IMR-90 (cell line): ENCODE results near the gene TRPM3.

Experiments
- BHLHE40 ChIP-seq: fragments of 150-350 bp; IDR thresholded peaks from 2 replicates; pipeline ENCODE4 v1.6.1; 2016; ENCODE audit warnings: mild to moderate bottlenecking, low read depth, low read length
- CEBPB ChIP-seq: IDR thresholded peaks from 2 replicates; pipeline ENCODE4 v1.6.1; 2012; ENCODE audit warnings: low read depth, low read length, improper control_type of control experiment
- ELK1 ChIP-seq: fragments of 150-350 bp; IDR thresholded peaks from 2 replicates; pipeline ENCODE4 v1.6.1; 2016; ENCODE audit warnings: low read depth, mild to moderate bottlenecking, low read length, moderate library complexity, borderline replicate concordance
- MAZ ChIP-seq: IDR thresholded peaks from 2 replicates; pipeline ENCODE4 v1.6.1; 2012; ENCODE audit warnings: low read depth, mild to moderate bottlenecking, low read length, improper control_type of control experiment, moderate library complexity, borderline replicate concordance
- MXI1 ChIP-seq: IDR thresholded peaks from 2 replicates; pipeline ENCODE4 v1.6.1; 2012; ENCODE audit warnings: low read depth, mild to moderate bottlenecking, low read length, moderate library complexity, borderline replicate concordance
- NFE2L2 ChIP-seq: fragments of 150-350 bp; IDR thresholded peaks from 2 replicates; pipeline ENCODE4 v1.6.1; 2016; ENCODE audit warnings: low read depth, mild to moderate bottlenecking, low read length
- POLR2A ChIP-seq: IDR thresholded peaks from 2 replicates; pipeline ENCODE4 v1.6.1; 2012; ENCODE audit warnings: mild to moderate bottlenecking, low read depth, low read length
- RAD21 ChIP-seq: IDR thresholded peaks from 2 replicates; pipeline ENCODE4 v1.6.1; 2012; ENCODE audit warnings: low read length, improper control_type of control experiment
- RFX5 ChIP-seq: IDR thresholded peaks from 2 replicates; pipeline ENCODE4 v1.8.0; 2012; ENCODE audit warnings: low read depth, mild to moderate bottlenecking, low read length, moderate library complexity
- USF2 ChIP-seq: fragments of 150-350 bp; IDR thresholded peaks from 2 replicates; pipeline ENCODE4 v1.6.1; 2017; ENCODE audit warnings: mild to moderate bottlenecking, antibody characterized with exemption, low read length, low read depth
- TF ChIP-seq, protein P1 (sequence below): conservative IDR thresholded peaks from 2 replicates; pipeline ENCODE4 v1.5.1; 2012; ENCODE audit warnings: mild to moderate bottlenecking, low read depth, low read length, improper control_type of control experiment

DNA sequence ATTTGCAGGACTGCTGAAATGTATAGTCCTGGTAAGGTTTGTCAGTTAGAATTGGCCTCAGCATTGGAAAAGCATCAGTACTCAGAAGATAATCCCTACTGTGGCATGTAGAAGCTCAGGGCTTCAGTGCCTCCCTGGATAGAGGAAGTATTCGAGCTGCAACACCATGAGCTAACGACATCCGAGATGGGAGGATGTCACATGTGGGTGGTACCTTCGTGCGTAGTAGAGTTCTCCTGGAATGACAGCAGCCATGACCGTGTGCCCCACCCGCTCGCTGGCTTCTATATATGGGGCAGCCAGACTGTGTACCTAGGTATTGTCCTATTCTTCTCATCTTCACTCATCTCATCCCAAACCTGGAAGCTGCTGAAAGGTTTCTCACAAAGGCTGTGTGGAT lies 361.2 kb downstream of the TRPM3 start:
- TF ChIP-seq ELK1 (no peak), POLR2A (no peak), BHLHE40 (no peak), RAD21 (no peak), RFX5 (no peak), MXI1 (no peak), MAZ (no peak), CEBPB (no peak), USF2 (no peak), NFE2L2 (no peak)
- TF ChIP-seq, protein P1, sequence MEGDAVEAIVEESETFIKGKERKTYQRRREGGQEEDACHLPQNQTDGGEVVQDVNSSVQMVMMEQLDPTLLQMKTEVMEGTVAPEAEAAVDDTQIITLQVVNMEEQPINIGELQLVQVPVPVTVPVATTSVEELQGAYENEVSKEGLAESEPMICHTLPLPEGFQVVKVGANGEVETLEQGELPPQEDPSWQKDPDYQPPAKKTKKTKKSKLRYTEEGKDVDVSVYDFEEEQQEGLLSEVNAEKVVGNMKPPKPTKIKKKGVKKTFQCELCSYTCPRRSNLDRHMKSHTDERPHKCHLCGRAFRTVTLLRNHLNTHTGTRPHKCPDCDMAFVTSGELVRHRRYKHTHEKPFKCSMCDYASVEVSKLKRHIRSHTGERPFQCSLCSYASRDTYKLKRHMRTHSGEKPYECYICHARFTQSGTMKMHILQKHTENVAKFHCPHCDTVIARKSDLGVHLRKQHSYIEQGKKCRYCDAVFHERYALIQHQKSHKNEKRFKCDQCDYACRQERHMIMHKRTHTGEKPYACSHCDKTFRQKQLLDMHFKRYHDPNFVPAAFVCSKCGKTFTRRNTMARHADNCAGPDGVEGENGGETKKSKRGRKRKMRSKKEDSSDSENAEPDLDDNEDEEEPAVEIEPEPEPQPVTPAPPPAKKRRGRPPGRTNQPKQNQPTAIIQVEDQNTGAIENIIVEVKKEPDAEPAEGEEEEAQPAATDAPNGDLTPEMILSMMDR = no peak
